GM18508 (cell line): Measurements from ENCODE around the gene PNPLA5.

ENCODE experiments used
- ATAC-seq: cut with Tn5 transposase; IDR thresholded peaks from one replicate; pipeline ENCODE4 v1.9.1; 2021; ENCODE audit warnings: moderate number of reproducible peaks; ENCODE audit not compliant: insufficient read depth, unreplicated experiment

PNPLA5 gene

DNA sequence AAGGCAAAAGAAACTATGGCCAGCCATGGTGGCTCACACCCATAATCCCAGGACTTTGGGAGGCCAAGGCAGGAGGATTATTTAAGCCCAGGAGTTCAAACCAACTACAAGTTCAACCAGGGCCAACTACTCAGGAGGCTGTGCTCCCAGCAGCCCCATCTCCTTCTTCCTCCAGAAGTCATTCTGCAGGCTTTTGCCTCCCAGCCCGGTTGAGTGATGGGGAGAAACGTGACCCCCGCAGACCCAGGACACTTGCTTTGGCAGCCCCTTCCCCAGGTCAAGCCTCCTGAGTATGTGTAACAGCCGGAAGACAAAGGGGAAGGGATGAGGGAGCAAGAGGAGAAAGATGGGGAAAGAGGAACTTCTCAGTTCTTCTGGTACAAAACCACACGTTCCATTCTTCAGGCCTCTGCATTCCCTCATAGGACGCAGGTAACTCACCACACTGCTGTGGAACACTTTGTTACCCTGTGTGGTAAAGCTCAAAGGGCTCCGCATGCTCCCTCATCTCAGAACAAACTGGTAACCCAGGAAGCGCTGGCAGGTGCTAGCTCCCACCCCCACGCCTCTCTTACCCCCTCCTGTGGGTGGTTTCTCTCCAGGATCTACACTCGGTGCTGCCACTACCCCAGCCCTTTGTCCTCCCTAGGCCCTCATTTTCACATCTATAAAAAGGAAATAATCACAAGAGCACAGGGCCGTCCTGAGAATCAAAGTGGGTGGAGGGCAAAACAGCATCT lies 33.5 kb downstream of the PNPLA5 start:
- no peak for ATAC-seq

DNA sequence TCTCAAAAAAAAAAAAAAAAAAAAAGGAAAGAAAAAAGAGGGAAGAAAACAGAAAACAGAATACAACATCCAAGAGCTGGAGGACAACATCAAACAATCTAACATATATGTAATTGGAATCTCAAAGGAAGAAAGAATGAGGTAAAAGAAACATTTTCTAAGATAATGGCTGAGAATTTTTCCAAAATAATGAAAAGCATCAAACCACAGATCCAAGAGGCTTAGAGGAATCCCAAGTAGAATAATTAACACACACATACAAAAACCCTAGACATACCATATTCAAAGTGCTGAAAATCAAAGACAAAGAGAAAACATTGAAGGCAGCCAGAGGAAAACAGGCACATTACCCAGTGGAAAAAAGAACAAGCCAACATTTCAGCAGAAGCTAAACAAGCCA lies 34.4 kb downstream of the PNPLA5 start:
- ATAC-seq = no peak

- ATAC-seq = no peak
Measured at GRCh38 chr22:43855431-43855830, 36.4 kb downstream of the PNPLA5 start.

- no peak for ATAC-seq
Measured at GRCh38 chr22:43854786-43855271, 37.0 kb downstream of the PNPLA5 start.

- ATAC-seq = no peak
Measured at GRCh38 chr22:43854121-43854785, 37.6 kb downstream of the PNPLA5 start.

DNA sequence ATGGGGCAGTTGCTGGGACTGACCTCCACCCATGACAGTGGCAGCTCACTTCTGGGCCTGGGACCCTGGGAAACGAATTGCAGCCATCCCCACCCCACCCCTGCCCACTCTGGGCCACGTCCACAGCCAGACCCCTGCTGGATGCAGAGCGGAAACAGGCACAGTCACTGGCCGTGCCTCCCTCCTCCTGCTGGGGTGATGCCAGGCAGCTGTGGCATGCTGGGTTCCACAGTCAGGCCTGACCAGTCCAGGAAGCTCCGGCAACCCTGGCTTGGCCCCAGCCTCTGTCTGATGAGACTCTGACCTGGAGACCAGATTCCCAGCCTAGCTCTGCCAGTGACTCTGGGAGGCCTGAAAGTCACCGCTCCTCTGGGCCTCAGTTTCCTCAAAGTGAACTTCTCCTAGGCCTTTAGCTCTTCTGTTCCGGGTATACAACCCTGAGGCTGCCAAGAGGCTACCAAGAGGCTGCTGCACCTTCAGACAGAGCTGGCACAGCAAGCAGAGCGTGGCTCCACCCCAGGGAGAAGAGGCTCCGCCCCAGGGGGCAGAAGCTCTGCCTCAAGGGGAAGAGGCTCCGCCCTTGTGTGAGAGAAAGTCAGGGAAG lies 38.4 kb downstream of the PNPLA5 start:
- no peak for ATAC-seq

DNA sequence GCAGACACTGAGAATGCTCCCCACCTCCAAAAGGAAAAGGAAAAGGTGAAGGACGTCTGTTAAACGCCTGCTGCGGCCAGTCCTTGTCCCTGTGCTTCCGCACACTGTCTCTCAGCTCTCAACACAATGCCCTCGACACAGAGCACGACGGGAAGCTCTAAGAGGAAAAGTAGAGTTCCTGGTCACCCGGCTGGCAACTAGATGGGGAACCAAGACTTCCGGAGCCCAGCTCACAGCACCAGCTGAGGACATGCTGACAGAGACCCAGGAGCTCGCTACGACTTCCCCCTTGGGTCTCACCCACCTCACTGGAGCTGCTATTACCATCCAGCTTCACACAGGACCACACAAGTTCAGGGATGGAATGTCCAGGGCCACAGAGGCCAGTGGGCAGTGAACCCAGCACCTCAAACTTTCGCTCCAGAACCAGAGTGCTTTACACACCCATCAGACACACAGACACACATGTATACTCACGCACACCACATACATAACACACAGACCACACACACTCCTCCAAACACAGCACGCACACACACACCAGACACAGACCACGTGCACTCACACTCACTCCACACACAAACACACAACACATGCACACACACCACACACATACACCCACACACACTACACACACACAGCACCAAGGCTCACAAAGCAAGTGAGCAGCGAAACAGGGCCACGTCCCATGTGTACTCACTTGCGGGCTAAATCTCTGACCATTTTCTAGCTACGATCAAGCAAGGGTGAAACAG lies 39.1 kb downstream of the PNPLA5 start:
- no peak for ATAC-seq

- no peak for ATAC-seq
Measured at GRCh38 chr22:43851979-43852307, 39.9 kb downstream of the PNPLA5 start.

DNA sequence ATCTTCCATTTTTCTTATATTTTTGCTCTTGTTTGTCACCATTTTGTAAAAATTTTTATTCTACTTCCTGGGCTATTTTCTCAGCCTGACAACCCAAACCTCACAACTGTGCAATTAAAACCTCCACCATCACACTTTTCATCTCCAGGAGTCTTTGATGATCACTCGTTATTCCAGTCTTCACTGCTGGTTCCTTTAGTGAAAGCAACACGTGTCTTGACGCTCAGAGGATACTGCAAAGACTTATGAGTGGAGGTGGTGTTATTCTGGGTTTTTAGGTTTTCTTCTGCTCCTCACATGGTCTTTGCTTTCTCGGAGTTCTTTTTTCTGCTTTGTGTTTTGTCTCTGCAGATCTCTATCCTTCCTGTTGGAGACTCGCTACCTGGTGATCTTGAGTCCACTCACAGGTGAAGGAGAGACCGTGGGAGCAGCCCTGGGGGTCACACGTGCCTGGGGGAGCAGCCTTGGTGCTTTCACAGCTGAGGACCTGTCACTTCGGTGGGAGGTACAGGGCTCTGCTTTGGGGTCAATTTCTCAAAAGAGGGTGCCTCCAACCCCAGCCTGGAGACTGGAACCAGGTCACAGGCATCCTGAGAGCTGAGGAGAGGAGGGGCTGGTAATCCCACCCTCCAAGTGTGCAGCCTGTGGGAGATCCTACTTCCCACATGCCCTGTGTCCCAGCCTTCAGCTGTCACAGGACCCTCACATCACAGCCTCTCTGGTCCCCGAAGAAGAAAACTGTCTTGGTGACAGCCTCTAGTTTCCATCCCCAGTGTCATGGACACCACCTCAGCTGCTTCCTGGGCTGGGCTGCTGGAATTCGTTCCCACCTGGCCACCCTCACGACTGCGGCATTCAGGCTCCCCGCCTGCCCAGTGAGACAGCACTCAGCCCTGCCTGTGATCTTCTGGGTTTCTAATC lies 40.5 kb downstream of the PNPLA5 start:
- ATAC-seq = no peak

DNA sequence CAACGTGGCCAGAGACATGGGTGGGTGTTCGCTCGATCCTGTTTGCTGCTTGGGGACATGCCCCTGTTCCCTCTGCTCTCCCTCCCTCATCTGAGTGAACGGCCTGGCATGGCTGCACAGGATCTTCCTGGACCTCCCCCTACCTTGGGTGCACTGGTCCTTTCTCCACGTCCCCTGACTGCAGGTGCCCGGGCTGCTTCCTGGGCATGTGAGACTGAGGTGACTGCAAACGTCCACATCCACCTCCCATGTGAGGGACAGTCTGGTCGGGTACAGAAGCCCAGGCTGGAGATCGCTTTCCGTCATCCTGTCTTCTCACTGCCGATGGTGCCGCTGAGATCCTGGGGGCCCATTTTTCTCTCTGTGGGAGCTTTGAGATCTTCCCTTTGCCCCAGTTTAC lies 41.3 kb downstream of the PNPLA5 start:
- ATAC-seq = no peak

- no peak for ATAC-seq
Measured at GRCh38 chr22:43849731-43850130, 42.1 kb downstream of the PNPLA5 start.

DNA sequence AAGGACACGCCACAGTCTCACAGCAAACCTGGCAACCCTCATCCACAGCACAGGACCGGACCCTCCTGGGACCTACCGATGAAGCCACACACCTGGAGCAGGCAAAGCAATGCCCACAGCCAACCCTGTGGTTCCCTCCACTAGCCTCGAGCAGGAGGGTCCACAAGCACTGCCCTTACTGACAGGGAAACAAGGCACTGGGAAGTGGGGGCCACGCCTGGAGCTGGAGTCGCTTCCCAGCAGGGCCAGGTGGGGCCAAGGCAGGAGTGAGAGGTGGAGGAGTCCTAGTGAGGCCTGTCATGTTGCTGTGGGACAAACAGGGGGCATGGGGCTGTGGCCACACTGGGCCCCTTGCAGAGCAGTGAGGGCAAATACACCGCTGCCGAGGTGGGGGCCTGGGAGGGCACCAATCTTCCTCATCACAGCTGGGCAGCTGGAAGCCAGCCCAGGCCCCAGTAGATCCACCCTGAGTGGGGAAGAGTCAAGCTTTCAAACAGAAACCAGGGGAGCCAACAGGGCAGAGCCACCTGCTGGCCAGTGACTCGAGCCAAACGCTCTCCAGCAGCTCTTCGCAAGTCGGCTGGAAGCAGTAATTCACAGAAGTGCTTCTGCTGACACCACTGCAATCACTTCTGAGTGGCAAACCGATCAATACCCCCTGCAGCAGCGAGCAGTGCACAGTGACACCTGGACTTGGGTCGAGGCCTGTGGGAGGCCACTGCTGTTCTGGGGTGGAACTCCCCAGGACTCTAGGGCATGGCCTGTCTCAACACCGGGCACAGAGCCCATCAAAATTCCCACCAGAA lies 43.2 kb downstream of the PNPLA5 start:
- ATAC-seq = no peak

- no peak for ATAC-seq
Measured at GRCh38 chr22:43847376-43848289, 44.2 kb downstream of the PNPLA5 start.

GRCh38 chr22:43846966-43847365 lies 44.8 kb downstream of the PNPLA5 start:
- no peak for ATAC-seq

GRCh38 chr22:43845981-43846380 lies 45.8 kb downstream of the PNPLA5 start:
- ATAC-seq = no peak

- no peak for ATAC-seq
Measured at GRCh38 chr22:43844560-43845545, 47.0 kb downstream of the PNPLA5 start.
